ENCODE measurements around the gene CACUL1. TPM values are rescaled to one million over a fixed set of nuclear protein-coding genes. Genes with fewer than 3 reads are reported as not detected.

The CACUL1 gene
- total RNA-seq, 2 donors from 2014 or later: 23.7 to 38.1 TPM

DNA sequence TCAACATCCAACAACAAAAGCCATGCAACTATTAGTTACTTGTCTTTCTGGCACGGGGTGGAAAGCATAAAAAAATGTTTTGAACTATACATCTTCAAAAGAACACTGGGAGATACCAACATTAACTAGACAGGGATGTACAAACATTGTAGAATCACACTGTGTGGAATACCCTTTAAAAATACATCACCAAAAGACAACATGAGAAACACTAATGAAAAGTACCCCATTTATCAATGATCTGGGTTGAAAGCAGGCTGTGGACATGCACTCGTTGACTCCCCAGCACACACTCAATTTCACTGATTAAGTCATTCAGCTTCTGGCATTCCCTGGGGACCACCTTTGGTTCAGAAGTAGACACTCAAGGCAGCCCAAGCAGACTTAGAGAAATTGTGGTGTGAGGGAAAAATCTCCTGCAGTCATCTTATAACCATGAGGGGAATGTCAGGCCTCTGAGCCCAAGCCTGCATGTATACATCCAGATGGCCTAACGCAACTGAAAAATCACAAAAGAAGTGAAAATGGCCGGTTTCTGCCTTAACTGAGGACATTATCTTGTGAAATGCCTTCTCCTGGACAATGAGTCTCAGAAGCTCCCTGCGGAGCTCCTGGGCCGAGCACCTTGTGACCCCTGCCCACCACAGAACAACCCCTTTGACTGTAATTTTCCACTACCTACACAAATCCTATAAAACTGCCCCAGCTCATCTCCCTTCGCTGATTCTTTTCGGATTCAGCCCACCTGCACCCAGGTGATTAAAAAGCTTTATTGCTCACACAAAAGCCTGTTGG, 53.0 kb downstream of the CACUL1 start:
- TF ChIP-seq, protein P1, sequence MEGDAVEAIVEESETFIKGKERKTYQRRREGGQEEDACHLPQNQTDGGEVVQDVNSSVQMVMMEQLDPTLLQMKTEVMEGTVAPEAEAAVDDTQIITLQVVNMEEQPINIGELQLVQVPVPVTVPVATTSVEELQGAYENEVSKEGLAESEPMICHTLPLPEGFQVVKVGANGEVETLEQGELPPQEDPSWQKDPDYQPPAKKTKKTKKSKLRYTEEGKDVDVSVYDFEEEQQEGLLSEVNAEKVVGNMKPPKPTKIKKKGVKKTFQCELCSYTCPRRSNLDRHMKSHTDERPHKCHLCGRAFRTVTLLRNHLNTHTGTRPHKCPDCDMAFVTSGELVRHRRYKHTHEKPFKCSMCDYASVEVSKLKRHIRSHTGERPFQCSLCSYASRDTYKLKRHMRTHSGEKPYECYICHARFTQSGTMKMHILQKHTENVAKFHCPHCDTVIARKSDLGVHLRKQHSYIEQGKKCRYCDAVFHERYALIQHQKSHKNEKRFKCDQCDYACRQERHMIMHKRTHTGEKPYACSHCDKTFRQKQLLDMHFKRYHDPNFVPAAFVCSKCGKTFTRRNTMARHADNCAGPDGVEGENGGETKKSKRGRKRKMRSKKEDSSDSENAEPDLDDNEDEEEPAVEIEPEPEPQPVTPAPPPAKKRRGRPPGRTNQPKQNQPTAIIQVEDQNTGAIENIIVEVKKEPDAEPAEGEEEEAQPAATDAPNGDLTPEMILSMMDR (IDR thresholded peaks at IDR 0.05): no peak
- TF ChIP-seq POLR2AphosphoS5 (IDR thresholded peaks at IDR 0.05) (no peak), POLR2A (IDR thresholded peaks at IDR 0.05) (no peak)
- Histone ChIP-seq H3K9me3 (no peaks in the 10 kb centered on the region), H3K27me3 (replicated peaks; ENCODE audit: insufficient read depth) (no peaks in the 10 kb centered on the region), H3K4me3 (no peak overlapping the region), H3K36me3 (no peaks in the 10 kb centered on the region), H3K27ac (no peak overlapping the region), H3K4me1 (replicated peaks) (no peaks in the 10 kb centered on the region)
- WGBS: 84% methylated on average over 8 of the region's 8 CpGs
- intact Hi-C loops (cut with DNase I): no loop called here
- DNase-seq (ENCODE audit: low spot score): no peak

DNA sequence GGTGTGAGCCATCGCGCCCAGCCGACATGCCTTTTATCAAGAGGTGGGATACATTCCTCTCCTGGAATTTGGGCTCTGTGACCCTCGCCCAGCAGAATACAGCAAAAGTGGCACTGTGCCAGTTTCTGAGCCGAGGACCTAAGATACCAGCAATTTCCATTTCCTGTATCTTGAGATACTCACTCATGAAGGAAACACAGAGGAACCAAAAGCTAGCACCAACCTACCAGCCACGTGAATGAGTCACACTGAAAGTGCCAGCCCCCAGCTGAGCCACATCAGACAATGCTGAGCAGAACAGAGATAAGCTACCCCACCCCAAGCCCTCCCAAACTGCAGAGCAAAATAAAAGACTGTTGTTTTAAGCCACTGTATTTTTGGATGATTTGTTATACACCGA, 56.3 kb downstream of the CACUL1 start:
- no peaks in the 10 kb centered on the region for H3K27me3 ChIP-seq (replicated peaks; ENCODE audit: insufficient read depth)
- no peaks in the 10 kb centered on the region for H3K4me1 ChIP-seq (replicated peaks)
- no peak overlapping the region for H3K4me3 ChIP-seq
- no peak for DNase-seq (ENCODE audit: low spot score)
- WGBS: 77% methylated on average over 7 of the region's 7 CpGs
- no peaks in the 10 kb centered on the region for H3K36me3 ChIP-seq
- no peaks in the 10 kb centered on the region for H3K9me3 ChIP-seq
- intact Hi-C loops (cut with DNase I): loop anchor here (10.0 kb wide), 1 partner anchor 74 kb away; no protein-coding TSS in a partner anchor
- no peak for TF ChIP-seq POLR2AphosphoS5 (IDR thresholded peaks at IDR 0.05)
- TF ChIP-seq POLR2A (IDR thresholded peaks at IDR 0.05): no peak
- TF ChIP-seq, protein P1 (IDR thresholded peaks at IDR 0.05): no peak
- no peak overlapping the region for H3K27ac ChIP-seq

DNA sequence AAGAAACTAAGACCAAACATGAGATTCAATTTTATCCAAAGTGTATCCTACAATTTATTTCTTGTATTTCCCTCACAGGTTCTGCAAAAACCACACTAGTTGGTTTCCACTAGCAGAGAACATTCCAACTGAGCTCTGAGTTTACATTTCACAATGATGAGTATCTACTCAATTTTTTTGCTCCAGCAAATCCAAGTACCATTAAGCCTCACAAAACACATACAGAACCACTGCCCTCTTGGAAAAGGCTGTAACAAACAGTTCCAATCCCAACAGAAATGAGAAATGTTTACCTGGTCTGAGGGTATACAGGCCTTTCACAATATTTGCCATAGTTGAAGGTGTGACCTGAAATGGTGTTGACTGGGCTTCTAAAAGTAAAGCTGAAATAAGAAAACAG, 59.9 kb downstream of the CACUL1 start:
- H3K9me3 ChIP-seq: no peaks in the 10 kb centered on the region
- no peaks in the 10 kb centered on the region for H3K4me1 ChIP-seq (replicated peaks)
- no peak for DNase-seq (ENCODE audit: low spot score)
- no peak overlapping the region for H3K4me3 ChIP-seq
- H3K36me3 ChIP-seq: no peaks in the 10 kb centered on the region
- H3K27ac ChIP-seq: no peak overlapping the region
- no peaks in the 10 kb centered on the region for H3K27me3 ChIP-seq (replicated peaks; ENCODE audit: insufficient read depth)
- intact Hi-C loops (cut with DNase I): loop anchor here (10.0 kb wide), 1 partner anchor 70 kb away; no protein-coding TSS in a partner anchor
- TF ChIP-seq, protein P1 (IDR thresholded peaks at IDR 0.05): no peak
- TF ChIP-seq POLR2AphosphoS5 (IDR thresholded peaks at IDR 0.05): no peak
- TF ChIP-seq POLR2A (IDR thresholded peaks at IDR 0.05): no peak

DNA sequence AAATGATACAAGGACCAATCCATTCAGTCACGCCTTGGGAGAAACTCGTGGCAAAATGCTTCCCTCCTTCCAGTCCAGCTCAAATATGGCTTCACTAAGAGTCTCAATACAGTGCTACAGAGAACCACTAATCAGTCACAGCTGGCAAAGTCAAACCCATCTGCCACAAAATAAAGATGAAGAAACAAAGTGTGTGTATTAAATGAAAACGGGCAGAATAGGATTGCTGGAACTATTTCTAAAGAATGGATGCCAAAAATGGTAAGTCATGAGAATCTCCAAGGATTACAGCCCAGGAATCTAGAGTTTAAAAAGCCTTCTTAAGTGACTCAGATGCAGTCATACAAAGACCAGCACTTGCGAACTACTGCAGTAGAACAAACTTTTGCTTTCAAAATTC, 61.9 kb downstream of the CACUL1 start:
- Histone ChIP-seq H3K27me3 (replicated peaks; ENCODE audit: insufficient read depth) (no peaks in the 10 kb centered on the region), H3K36me3 (no peaks in the 10 kb centered on the region), H3K4me1 (replicated peaks) (no peaks in the 10 kb centered on the region), H3K9me3 (no peaks in the 10 kb centered on the region), H3K27ac (no peak overlapping the region), H3K4me3 (no peak overlapping the region)
- intact Hi-C loops (cut with DNase I): loop anchor here (10.0 kb wide), 1 partner anchor 68 kb away; no protein-coding TSS in a partner anchor
- WGBS: 54% methylated on average over 4 of the region's 4 CpGs
- no peak for DNase-seq (ENCODE audit: low spot score)
- TF ChIP-seq POLR2A (IDR thresholded peaks at IDR 0.05) (no peak), POLR2AphosphoS5 (IDR thresholded peaks at IDR 0.05) (no peak)
- TF ChIP-seq, protein P1 (IDR thresholded peaks at IDR 0.05): no peak

Measured in prostate gland (tissue), 2 donors.